ENCODE data around the gene OSBPL6. TPM values are rescaled to one million over a fixed set of nuclear protein-coding genes. Genes with fewer than 3 reads are reported as not detected.
"Not testable (repeated sequence)": the region's sequence is repeated elsewhere in the genome, so short reads cannot be mapped to it uniquely, and the experiment has no call there.

OSBPL6 gene
- total RNA-seq, 1 experiment from 2014 or later = 43.1 TPM

GRCh38 chr2:178335230-178335629 lies 140.9 kb downstream of the OSBPL6 start:
- ChIA-PET POLR2A (interaction anchor here (1.1 kb wide), 2 partner anchors 9 to 26 kb away, joined by 3 read pairs; no protein-coding TSS in a partner anchor), CTCF (interaction anchor here (0.9 to 1.6 kb wide), 2 partner anchors 79 to 83 kb away, joined by 4 to 5 read pairs; no protein-coding TSS in a partner anchor)
- Mint-ChIP-seq H3K4me1 (ENCODE audit: insufficient read depth, unreplicated experiment) (peaks cover 9% of the 10 kb centered on the region), H3K4me3 (ENCODE audit: unreplicated experiment) (no peak overlapping the region), H3K27ac (ENCODE audit: low read depth, unreplicated experiment) (no peak overlapping the region), H3K36me3 (ENCODE audit: insufficient read depth, unreplicated experiment) (peaks cover 26% of the 10 kb centered on the region), H3K27me3 (ENCODE audit: insufficient read depth, unreplicated experiment) (no peaks in the 10 kb centered on the region), H3K9me3 (ENCODE audit: unreplicated experiment) (no peaks in the 10 kb centered on the region)
- no peak for TF ChIP-seq CTCF (IDR thresholded peaks at IDR 0.05; ENCODE audit: unreplicated experiment)
- DNase-seq (ENCODE audit: unreplicated experiment) = no peak
- intact Hi-C loops (cut with micrococcal nuclease) = loop anchor here (10.0 kb wide), 1 partner anchor 140 kb away; the partner anchor contains the start of gene OSBPL6
- BruUV-seq (replicated peaks) = no TSS peak

GRCh38 chr2:178344121-178344520 lies 149.8 kb downstream of the OSBPL6 start:
- Mint-ChIP-seq H3K4me1 (ENCODE audit: insufficient read depth, unreplicated experiment) (no peaks in the 10 kb centered on the region), H3K9me3 (ENCODE audit: unreplicated experiment) (no peaks in the 10 kb centered on the region), H3K36me3 (ENCODE audit: insufficient read depth, unreplicated experiment) (peaks cover 20% of the 10 kb centered on the region), H3K27me3 (ENCODE audit: insufficient read depth, unreplicated experiment) (no peaks in the 10 kb centered on the region), H3K27ac (ENCODE audit: low read depth, unreplicated experiment) (peak overlapping the region; percentile 57), H3K4me3 (ENCODE audit: unreplicated experiment) (no peak overlapping the region)
- no TSS peak for BruUV-seq (replicated peaks)
- POLR2A ChIA-PET = interaction anchor here (0.9 kb wide), 1 partner anchor 13 kb away, joined by 3 read pairs; no protein-coding TSS in a partner anchor
- DNase-seq (ENCODE audit: unreplicated experiment) = no peak
- intact Hi-C loops (cut with micrococcal nuclease) = no loop called here
- no peak for TF ChIP-seq CTCF (IDR thresholded peaks at IDR 0.05; ENCODE audit: unreplicated experiment)
- CTCF ChIA-PET = no interaction called here

- POLR2A ChIA-PET = no interaction called here
- no peak for TF ChIP-seq CTCF (IDR thresholded peaks at IDR 0.05; ENCODE audit: unreplicated experiment)
- intact Hi-C loops (cut with micrococcal nuclease) = no loop called here
- CTCF ChIA-PET = no interaction called here
- Mint-ChIP-seq H3K4me3 (ENCODE audit: unreplicated experiment) (no peak overlapping the region), H3K27me3 (ENCODE audit: insufficient read depth, unreplicated experiment) (no peaks in the 10 kb centered on the region), H3K4me1 (ENCODE audit: insufficient read depth, unreplicated experiment) (no peaks in the 10 kb centered on the region), H3K9me3 (ENCODE audit: unreplicated experiment) (no peaks in the 10 kb centered on the region), H3K27ac (ENCODE audit: low read depth, unreplicated experiment) (no peak overlapping the region), H3K36me3 (ENCODE audit: insufficient read depth, unreplicated experiment) (peaks cover 30% of the 10 kb centered on the region)
- no TSS peak for BruUV-seq (replicated peaks)
- DNase-seq (ENCODE audit: unreplicated experiment) = no peak
Measured at GRCh38 chr2:178345951-178346350, 151.6 kb downstream of the OSBPL6 start.

- intact Hi-C loops (cut with micrococcal nuclease) = no loop called here
- peaks cover 13% of the 10 kb centered on the region for H3K9me3 Mint-ChIP-seq (ENCODE audit: unreplicated experiment)
- no peak for DNase-seq (ENCODE audit: unreplicated experiment)
- H3K4me1 Mint-ChIP-seq (ENCODE audit: insufficient read depth, unreplicated experiment) = no peaks in the 10 kb centered on the region
- TF ChIP-seq CTCF (IDR thresholded peaks at IDR 0.05; ENCODE audit: unreplicated experiment) = no peak
- ChIA-PET CTCF (interaction anchor here (0.6 to 1.4 kb wide), 2 partner anchors 10 to 209 kb away, joined by 3 read pairs; no protein-coding TSS in a partner anchor), POLR2A (interaction anchor here (1.3 kb wide), 1 partner anchor 42 kb away, joined by 3 read pairs; no protein-coding TSS in a partner anchor)
- H3K27ac Mint-ChIP-seq (ENCODE audit: low read depth, unreplicated experiment) = no peak overlapping the region
- H3K4me3 Mint-ChIP-seq (ENCODE audit: unreplicated experiment) = no peak overlapping the region
- no peaks in the 10 kb centered on the region for H3K27me3 Mint-ChIP-seq (ENCODE audit: insufficient read depth, unreplicated experiment)
- no TSS peak for BruUV-seq (replicated peaks)
- peaks cover 44% of the 10 kb centered on the region for H3K36me3 Mint-ChIP-seq (ENCODE audit: insufficient read depth, unreplicated experiment)
Measured at GRCh38 chr2:178350051-178350450, 155.7 kb downstream of the OSBPL6 start.

- intact Hi-C loops (cut with micrococcal nuclease); H3K27me3 Mint-ChIP-seq (ENCODE audit: insufficient read depth, unreplicated experiment); H3K4me3 Mint-ChIP-seq (ENCODE audit: unreplicated experiment): not testable (repeated sequence)
Measured at GRCh38 chr2:178357704-178358103, 163.4 kb downstream of the OSBPL6 start.

More at GRCh38 chr2:178357704-178358103, 163.4 kb downstream of the OSBPL6 start:
- not testable (repeated sequence) for H3K27ac Mint-ChIP-seq (ENCODE audit: low read depth, unreplicated experiment); BruUV-seq (replicated peaks); DNase-seq (ENCODE audit: unreplicated experiment); H3K4me1 Mint-ChIP-seq (ENCODE audit: insufficient read depth, unreplicated experiment)
- CTCF ChIA-PET = interaction anchor here (1.0 kb wide), 1 partner anchor 19 kb away, joined by 3 read pairs; no protein-coding TSS in a partner anchor
- H3K9me3 Mint-ChIP-seq (ENCODE audit: unreplicated experiment) = peaks cover 27% of the 10 kb centered on the region
- POLR2A ChIA-PET = interaction anchor here (0.9 kb wide), 1 partner anchor 26 kb away, joined by 5 read pairs; no protein-coding TSS in a partner anchor
- H3K36me3 Mint-ChIP-seq (ENCODE audit: insufficient read depth, unreplicated experiment) = peaks cover 17% of the 10 kb centered on the region

All from MCF 10A (cell line).